ENCODE results near the gene CHMP6. TPM values are rescaled to one million over a fixed set of nuclear protein-coding genes. Genes with fewer than 3 reads are reported as not detected.
A peak's percentile ranks its signal among the peaks of the same experiment; 100 is the strongest.

The CHMP6 gene
- total RNA-seq, 4 donors from 2014 or later, result 17.5 to 35.6 (median 23.1) TPM

DNA sequence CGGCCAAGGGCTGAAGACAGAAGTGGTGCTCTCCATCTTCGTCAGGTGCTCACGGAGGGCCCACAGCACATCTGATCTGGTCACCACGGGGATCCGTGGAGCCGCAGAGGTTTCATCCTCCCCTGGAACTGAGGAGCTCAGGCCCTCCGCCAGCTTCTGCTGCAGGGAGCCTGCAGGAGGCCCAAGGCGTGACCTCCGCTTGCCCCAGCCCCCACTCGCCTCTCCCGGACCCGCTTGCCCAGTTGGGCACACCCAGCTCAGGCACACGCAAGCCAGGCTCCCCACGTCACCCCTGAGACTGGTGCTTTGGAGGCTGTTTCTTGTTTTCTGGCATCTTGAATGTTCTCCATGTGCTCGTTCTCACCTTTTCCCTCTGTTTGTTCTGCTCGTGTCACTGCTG lies 39.4 kb upstream of the CHMP6 start:
- H3K27ac ChIP-seq, result no peak overlapping the region
- H3K9me3 ChIP-seq, result no peaks in the 10 kb centered on the region
- H3K4me1 ChIP-seq, result no peaks in the 10 kb centered on the region
- WGBS, result 80% methylated on average over 11 of the region's 16 CpGs
- TF ChIP-seq EP300 (IDR thresholded peaks at IDR 0.05), result no peak
- TF ChIP-seq POLR2AphosphoS5 (IDR thresholded peaks at IDR 0.05), result no peak
- TF ChIP-seq, protein P1, sequence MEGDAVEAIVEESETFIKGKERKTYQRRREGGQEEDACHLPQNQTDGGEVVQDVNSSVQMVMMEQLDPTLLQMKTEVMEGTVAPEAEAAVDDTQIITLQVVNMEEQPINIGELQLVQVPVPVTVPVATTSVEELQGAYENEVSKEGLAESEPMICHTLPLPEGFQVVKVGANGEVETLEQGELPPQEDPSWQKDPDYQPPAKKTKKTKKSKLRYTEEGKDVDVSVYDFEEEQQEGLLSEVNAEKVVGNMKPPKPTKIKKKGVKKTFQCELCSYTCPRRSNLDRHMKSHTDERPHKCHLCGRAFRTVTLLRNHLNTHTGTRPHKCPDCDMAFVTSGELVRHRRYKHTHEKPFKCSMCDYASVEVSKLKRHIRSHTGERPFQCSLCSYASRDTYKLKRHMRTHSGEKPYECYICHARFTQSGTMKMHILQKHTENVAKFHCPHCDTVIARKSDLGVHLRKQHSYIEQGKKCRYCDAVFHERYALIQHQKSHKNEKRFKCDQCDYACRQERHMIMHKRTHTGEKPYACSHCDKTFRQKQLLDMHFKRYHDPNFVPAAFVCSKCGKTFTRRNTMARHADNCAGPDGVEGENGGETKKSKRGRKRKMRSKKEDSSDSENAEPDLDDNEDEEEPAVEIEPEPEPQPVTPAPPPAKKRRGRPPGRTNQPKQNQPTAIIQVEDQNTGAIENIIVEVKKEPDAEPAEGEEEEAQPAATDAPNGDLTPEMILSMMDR (IDR thresholded peaks at IDR 0.05), result no peak
- TF ChIP-seq POLR2A (IDR thresholded peaks at IDR 0.05), result no peak
- H3K4me3 ChIP-seq, result no peak overlapping the region
- peak in 1 of 2 donors; percentile 46 for DNase-seq (ENCODE audit: low spot score in 2 of 2)
- H3K36me3 ChIP-seq, result peaks cover 44% of the 10 kb centered on the region
- no peaks in the 10 kb centered on the region for H3K27me3 ChIP-seq

DNA sequence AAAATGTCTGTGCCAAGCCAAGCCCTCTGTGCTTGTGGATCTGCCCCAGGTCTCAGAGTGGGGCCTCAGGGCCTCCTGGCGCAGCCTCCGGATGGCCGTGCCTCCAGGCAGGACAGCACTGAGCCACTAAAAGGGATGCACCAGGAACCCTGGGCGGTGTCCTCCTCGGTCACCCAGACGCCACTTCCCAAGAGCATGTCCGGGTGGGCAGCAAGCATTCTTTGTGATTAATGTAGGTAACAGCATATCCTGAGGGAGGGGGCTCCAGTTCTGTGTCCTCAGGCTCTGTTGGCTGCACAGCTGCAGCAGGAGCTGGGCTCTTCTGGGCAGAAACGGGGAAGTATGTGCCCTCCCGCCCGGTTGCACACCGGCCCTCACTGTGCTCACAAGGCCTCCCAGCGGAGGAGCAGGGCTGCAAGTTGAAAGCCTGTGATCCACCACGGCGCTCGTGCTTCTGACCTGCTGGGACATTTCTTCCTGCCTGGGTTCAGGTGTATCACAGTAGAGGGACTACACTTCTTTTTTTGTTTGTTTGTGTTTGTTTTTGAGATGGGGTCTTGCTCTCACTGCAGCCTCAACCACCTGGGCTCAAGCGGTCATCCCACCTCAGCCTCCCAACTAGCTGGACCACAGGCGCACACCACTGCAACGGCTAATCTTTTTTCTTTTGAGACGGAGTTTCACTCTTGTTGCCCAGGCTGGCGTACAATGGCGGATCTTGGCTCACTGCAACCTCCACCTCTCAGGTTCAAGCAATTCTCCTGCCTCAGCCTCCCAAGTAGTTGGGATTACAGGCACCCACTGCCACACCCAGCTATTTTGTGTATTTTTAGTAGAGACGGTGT lies 37.9 kb upstream of the CHMP6 start:
- Histone ChIP-seq H3K9me3 (no peaks in the 10 kb centered on the region), H3K27me3 (no peaks in the 10 kb centered on the region), H3K27ac (no peak overlapping the region), H3K4me1 (peaks cover 2% of the 10 kb centered on the region), H3K36me3 (peaks cover 30% of the 10 kb centered on the region), H3K4me3 (no peak overlapping the region)
- TF ChIP-seq POLR2A (IDR thresholded peaks at IDR 0.05), result no peak
- TF ChIP-seq, protein P1 (IDR thresholded peaks at IDR 0.05), result no peak
- TF ChIP-seq POLR2AphosphoS5 (IDR thresholded peaks at IDR 0.05), result no peak
- no peak for TF ChIP-seq EP300 (IDR thresholded peaks at IDR 0.05)
- 98% methylated on average over 18 of the region's 22 CpGs for WGBS
- DNase-seq (ENCODE audit: low spot score in 2 of 2), result peak in 1 of 2 donors; percentile 41

DNA sequence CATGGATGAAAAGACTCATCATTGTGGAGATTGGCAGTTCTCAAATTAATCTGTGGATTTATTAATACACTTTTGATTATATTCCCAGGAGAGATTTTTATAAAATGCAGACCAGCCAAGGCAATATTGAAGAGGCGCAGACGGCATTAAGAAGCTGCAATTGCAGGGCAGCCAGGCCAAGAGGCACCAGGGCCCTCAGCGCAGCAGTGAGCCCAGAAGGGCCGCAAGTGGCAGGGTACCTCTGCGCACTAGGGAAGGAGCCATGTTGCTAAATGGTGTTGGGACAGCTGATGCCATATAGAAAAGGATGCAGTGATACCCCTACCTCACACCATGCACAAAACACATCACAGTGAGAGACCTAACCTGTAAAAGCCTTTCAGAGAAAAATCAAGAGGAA lies 36.6 kb upstream of the CHMP6 start:
- 74% methylated on average over 5 of the region's 5 CpGs for WGBS
- TF ChIP-seq POLR2AphosphoS5 (IDR thresholded peaks at IDR 0.05), result no peak
- TF ChIP-seq EP300 (IDR thresholded peaks at IDR 0.05), result no peak
- TF ChIP-seq, protein P1 (IDR thresholded peaks at IDR 0.05), result no peak
- TF ChIP-seq POLR2A (IDR thresholded peaks at IDR 0.05), result no peak
- H3K36me3 ChIP-seq, result peaks cover 18% of the 10 kb centered on the region
- peaks cover 16% of the 10 kb centered on the region for H3K4me1 ChIP-seq
- no peaks in the 10 kb centered on the region for H3K27me3 ChIP-seq
- H3K4me3 ChIP-seq, result no peak overlapping the region
- H3K27ac ChIP-seq, result no peak overlapping the region
- H3K9me3 ChIP-seq, result no peaks in the 10 kb centered on the region
- no peak for DNase-seq (ENCODE audit: low spot score in 2 of 2)

DNA sequence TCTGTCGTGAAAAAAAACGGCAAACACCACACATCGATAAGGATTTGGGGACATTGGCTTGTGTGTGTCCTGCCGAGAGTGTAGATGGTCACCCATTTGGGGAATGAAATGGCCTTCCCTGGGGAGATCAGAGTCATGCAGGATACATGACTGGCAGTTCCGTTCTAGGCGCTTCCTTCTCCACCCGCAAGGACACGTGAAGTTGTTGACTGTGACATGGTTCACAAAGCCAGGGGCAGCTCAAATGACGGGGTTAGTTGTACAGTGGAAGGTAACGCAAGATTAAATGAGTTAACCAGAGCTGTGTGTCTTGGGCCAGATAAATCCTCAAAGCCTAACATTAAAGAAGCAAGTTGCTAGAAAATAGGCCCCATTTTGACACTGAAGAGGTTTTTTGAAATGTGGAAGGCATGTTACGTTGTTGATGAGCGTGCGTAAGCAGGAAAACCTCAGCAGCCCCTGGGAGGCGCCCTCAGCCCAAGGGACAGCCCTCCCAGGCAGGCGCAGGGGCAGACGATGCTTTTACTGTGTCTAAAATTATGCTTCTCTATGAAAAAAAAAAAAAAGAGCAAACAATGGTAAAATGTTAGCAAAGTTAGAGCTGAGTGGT lies 35.9 kb upstream of the CHMP6 start:
- DNase-seq (ENCODE audit: low spot score in 2 of 2), result no peak
- H3K27ac ChIP-seq, result no peak overlapping the region
- H3K36me3 ChIP-seq, result peaks cover 15% of the 10 kb centered on the region
- H3K4me3 ChIP-seq, result no peak overlapping the region
- no peaks in the 10 kb centered on the region for H3K27me3 ChIP-seq
- 91% methylated on average over 16 of the region's 16 CpGs for WGBS
- TF ChIP-seq POLR2AphosphoS5 (IDR thresholded peaks at IDR 0.05), result no peak
- TF ChIP-seq, protein P1 (IDR thresholded peaks at IDR 0.05), result no peak
- peaks cover 17% of the 10 kb centered on the region for H3K4me1 ChIP-seq
- no peaks in the 10 kb centered on the region for H3K9me3 ChIP-seq

All from suprapubic skin (tissue), 4 donors.